Panc1 (cell line): ENCODE data around the gene MYT1. TPM values are rescaled to one million over a fixed set of nuclear protein-coding genes. Genes with fewer than 3 reads are reported as not detected.
"Not testable (repeated sequence)": the region's sequence is repeated elsewhere in the genome, so short reads cannot be mapped to it uniquely, and the experiment has no call there.

Experiments used
- ATAC-seq: fragments of 200-7000 bp; cut with Tn5 transposase; 2 replicates; pipeline ENCODE4 v1.9.1; 2020; ENCODE audit warnings: mild to moderate bottlenecking, moderate library complexity
- BruUV-seq: library from RNA; stranded (reverse); fragments of 400-500 nt; replicated peaks from 2 replicates; lab custom pipeline; 2021; lab: Mats Ljungman, UMichigan
- CTCF ChIA-PET: fragments of 300-600 bp; sonication (Branson Sonifier 250); formaldehyde crosslinking; loops from one replicate; lab custom pipeline; 2022; ENCODE audit warnings: antibody characterized with exemption; lab: Charles Lee
- POLR2A ChIA-PET: fragments of 300-600 bp; sonication (Branson Sonifier 250); formaldehyde crosslinking; loops from one replicate; lab custom pipeline; 2022; ENCODE audit warnings: antibody characterized with exemption; lab: Charles Lee
- DNase-seq: peaks from one replicate; pipeline ENCODE4 v3.0.0-alpha.2; 2010; ENCODE audit warnings: low read depth, low spot score
- H3K27ac ChIP-seq: 2 replicates; pipeline ENCODE4 v1.5.1; 2011; ENCODE audit warnings: mild to moderate bottlenecking, low read length, inconsistent platforms
- H3K27me3 ChIP-seq: fragments of 200-500 bp; sonication (Bioruptor generic); 2 replicates; pipeline ENCODE4 v1.6.0; 2014; ENCODE audit warnings: low read length, inconsistent platforms; ENCODE audit not compliant: control insufficient read depth, insufficient read depth
- H3K36me3 ChIP-seq: fragments of 200-500 bp; sonication (Bioruptor generic); 2 replicates; pipeline ENCODE4 v1.5.1; 2014; ENCODE audit warnings: inconsistent platforms, mild to moderate bottlenecking, low read length, moderate library complexity; ENCODE audit not compliant: control insufficient read depth, insufficient read depth
- H3K4me1 ChIP-seq: 2 replicates; pipeline ENCODE4 v1.5.1; 2011; ENCODE audit warnings: inconsistent platforms, mild to moderate bottlenecking, low read length, moderate library complexity; ENCODE audit not compliant: control insufficient read depth, insufficient read depth
- H3K4me3 ChIP-seq, 2 experiments: 2 replicates each; pipeline ENCODE4 v1.5.1; 2011 to 2012; ENCODE audit warnings: low read depth in 2 of 2, low read length in 2 of 2, mild to moderate bottlenecking in 2 of 2, inconsistent platforms in 1 of 2, moderate library complexity in 1 of 2
- H3K9me3 ChIP-seq: fragments of 200-500 bp; sonication (Bioruptor generic); 2 replicates; pipeline ENCODE4 v1.5.1; 2014; ENCODE audit warnings: low read depth, mild to moderate bottlenecking, inconsistent platforms, low read length, moderate library complexity; ENCODE audit not compliant: control insufficient read depth, insufficient read depth
- CTCF ChIP-seq: fragments of 450-650 bp; IDR thresholded peaks from 2 replicates; pipeline ENCODE4 v1.5.1; 2017; ENCODE audit warnings: mild to moderate bottlenecking
- POLR2AphosphoS5 ChIP-seq: IDR thresholded peaks from 2 replicates; pipeline ENCODE4 v1.6.1; 2012; ENCODE audit warnings: mild to moderate bottlenecking, low read depth, low read length, moderate library complexity
- SIN3A ChIP-seq: IDR thresholded peaks from 2 replicates; pipeline ENCODE4 v1.6.1; 2012; ENCODE audit warnings: low read depth, mild to moderate bottlenecking, low read length, moderate library complexity, borderline replicate concordance; ENCODE audit not compliant: insufficient read depth
- TCF7L2 ChIP-seq: IDR thresholded peaks from 2 replicates; pipeline ENCODE4 v1.6.1; 2011; ENCODE audit warnings: mild to moderate bottlenecking, low read depth, low read length, inconsistent platforms
- in situ Hi-C: cut with HindIII; loops from 2 replicates; pipeline ENCODE4 v1.10.0; 2016; ENCODE audit warnings: low sequenced_read_pairs, low pct_unique_long_range_greater_than_20kb
- intact Hi-C: fragments of 100-400 bp; cut with micrococcal nuclease; formaldehyde crosslinking; loops from one replicate; pipeline ENCODE4 v1.10.0; 2022; ENCODE audit not compliant: unreplicated experiment
- total RNA-seq: library from RNA; stranded (reverse); gene quantifications from one replicate; pipeline ENCODE4 v1.2.1, GENCODE V29; 2021; ENCODE audit not compliant: unreplicated experiment
- TF ChIP-seq, protein P1 (sequence below), 2 experiments: IDR thresholded peaks; 2 replicates each; pipeline ENCODE4 v1.6.1; 2011 to 2012; ENCODE audit warnings: low read depth in 2 of 2, control low read depth in 1 of 2, low read length in 1 of 2, mild to moderate bottlenecking in 1 of 2, moderate library complexity in 1 of 2; ENCODE audit not compliant: insufficient read depth in 1 of 2

MYT1 gene
- total RNA-seq, 1 experiment from 2014 or later = 0.41 TPM

- no TSS peak for BruUV-seq
- DNase-seq (no peak), ATAC-seq (no peak)
- Histone ChIP-seq H3K27ac (no peak overlapping the region), H3K9me3 (no peaks in the 10 kb centered on the region), H3K4me1 (peaks cover 2% of the 10 kb centered on the region; the same call in 1 of the 2 replicates), H3K27me3 (peaks cover 13% of the 10 kb centered on the region), H3K4me3 (no peak overlapping the region), H3K36me3 (no peaks in the 10 kb centered on the region)
- TF ChIP-seq TCF7L2 (no peak), CTCF (no peak), SIN3A (no peak), POLR2AphosphoS5 (no peak)
- TF ChIP-seq, protein P1, sequence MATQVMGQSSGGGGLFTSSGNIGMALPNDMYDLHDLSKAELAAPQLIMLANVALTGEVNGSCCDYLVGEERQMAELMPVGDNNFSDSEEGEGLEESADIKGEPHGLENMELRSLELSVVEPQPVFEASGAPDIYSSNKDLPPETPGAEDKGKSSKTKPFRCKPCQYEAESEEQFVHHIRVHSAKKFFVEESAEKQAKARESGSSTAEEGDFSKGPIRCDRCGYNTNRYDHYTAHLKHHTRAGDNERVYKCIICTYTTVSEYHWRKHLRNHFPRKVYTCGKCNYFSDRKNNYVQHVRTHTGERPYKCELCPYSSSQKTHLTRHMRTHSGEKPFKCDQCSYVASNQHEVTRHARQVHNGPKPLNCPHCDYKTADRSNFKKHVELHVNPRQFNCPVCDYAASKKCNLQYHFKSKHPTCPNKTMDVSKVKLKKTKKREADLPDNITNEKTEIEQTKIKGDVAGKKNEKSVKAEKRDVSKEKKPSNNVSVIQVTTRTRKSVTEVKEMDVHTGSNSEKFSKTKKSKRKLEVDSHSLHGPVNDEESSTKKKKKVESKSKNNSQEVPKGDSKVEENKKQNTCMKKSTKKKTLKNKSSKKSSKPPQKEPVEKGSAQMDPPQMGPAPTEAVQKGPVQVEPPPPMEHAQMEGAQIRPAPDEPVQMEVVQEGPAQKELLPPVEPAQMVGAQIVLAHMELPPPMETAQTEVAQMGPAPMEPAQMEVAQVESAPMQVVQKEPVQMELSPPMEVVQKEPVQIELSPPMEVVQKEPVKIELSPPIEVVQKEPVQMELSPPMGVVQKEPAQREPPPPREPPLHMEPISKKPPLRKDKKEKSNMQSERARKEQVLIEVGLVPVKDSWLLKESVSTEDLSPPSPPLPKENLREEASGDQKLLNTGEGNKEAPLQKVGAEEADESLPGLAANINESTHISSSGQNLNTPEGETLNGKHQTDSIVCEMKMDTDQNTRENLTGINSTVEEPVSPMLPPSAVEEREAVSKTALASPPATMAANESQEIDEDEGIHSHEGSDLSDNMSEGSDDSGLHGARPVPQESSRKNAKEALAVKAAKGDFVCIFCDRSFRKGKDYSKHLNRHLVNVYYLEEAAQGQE (IDR thresholded peaks at IDR 0.05; ENCODE audit: insufficient read depth in 1 of 2, low read depth in 2 of 2, low read length in 1 of 2) = no peak
- ChIA-PET CTCF (interaction anchor here (0.6 to 1.2 kb wide), 2 partner anchors 19 to 583 kb away, joined by 4 to 8 read pairs; no protein-coding TSS in a partner anchor), POLR2A (no interaction called here)
- in situ Hi-C loops = no loop called here
- intact Hi-C loops = no loop called here
Observed at GRCh38 chr20:64121586-64121985, 42.7 kb upstream of the MYT1 start.

GRCh38 chr20:64122927-64123326 lies 41.3 kb upstream of the MYT1 start:
- CTCF ChIA-PET, intact Hi-C loops, H3K36me3 ChIP-seq, ATAC-seq, H3K9me3 ChIP-seq, DNase-seq, BruUV-seq, H3K4me1 ChIP-seq, H3K27ac ChIP-seq, H3K4me3 ChIP-seq, in situ Hi-C loops: not testable (repeated sequence)
- H3K27me3 ChIP-seq = peaks cover 15% of the 10 kb centered on the region
- POLR2A ChIA-PET = interaction anchor here (0.7 kb wide), 1 partner anchor 21 kb away, joined by 5 read pairs; no protein-coding TSS in a partner anchor

GRCh38 chr20:64123517-64123916 lies 40.7 kb upstream of the MYT1 start:
- POLR2A ChIA-PET = interaction anchor here (0.7 kb wide), 1 partner anchor 21 kb away, joined by 5 read pairs; no protein-coding TSS in a partner anchor
- H3K4me3 ChIP-seq, in situ Hi-C loops, H3K36me3 ChIP-seq, CTCF ChIA-PET, intact Hi-C loops, H3K27ac ChIP-seq, DNase-seq, H3K9me3 ChIP-seq, BruUV-seq, ATAC-seq, H3K4me1 ChIP-seq: not testable (repeated sequence)
- peaks cover 17% of the 10 kb centered on the region for H3K27me3 ChIP-seq
